SK-N-SH (cell line): ENCODE data around the gene PADI4. TPM values are rescaled to one million over a fixed set of nuclear protein-coding genes. Genes with fewer than 3 reads are reported as not detected.

ENCODE experiments used
- CTCF ChIA-PET: fragments of 300-600, 350-600 bp; formaldehyde crosslinking; extraction: SDS; loops from one replicate; lab custom pipeline; 2021; lab: Yijun Ruan, JAX
- POLR2A ChIA-PET: fragments of 350-600 bp; sonication (Branson Sonifier 250); formaldehyde crosslinking; extraction: SDS; loops from one replicate; lab custom pipeline; 2020; ENCODE audit warnings: antibody characterized with exemption, inconsistent platforms; lab: Yijun Ruan, JAX
- DNase-seq: peaks from one replicate; pipeline ENCODE4 v3.0.0; 2012
- H2AFZ ChIP-seq: fragments of 200-600 bp; sonication (generic); 2 replicates; pipeline ENCODE4 v1.8.1; 2016; ENCODE audit warnings: antibody characterized with exemption, mild to moderate bottlenecking, low read depth
- H3F3A ChIP-seq: fragments of 200-600 bp; sonication (generic); replicated peaks from 2 replicates; pipeline ENCODE3; 2016; ENCODE audit warnings: antibody characterized with exemption, mild to moderate bottlenecking; ENCODE audit not compliant: insufficient read depth
- H3K27ac ChIP-seq, 2 experiments: fragments of 200-500 bp in 1 of 2; fragments of 200-600 bp in 1 of 2; sonication (Bioruptor generic) in 1 of 2; sonication (generic), shearing (Covaris generic) in 1 of 2; 2 replicates each; pipeline versions ENCODE4 v1.5.1 to v1.6.1; 2014 to 2016; ENCODE audit warnings: low read depth in 2 of 2, inconsistent platforms in 1 of 2, low read length in 1 of 2, mild to moderate bottlenecking in 1 of 2, mixed read lengths in 1 of 2
- H3K27me3 ChIP-seq: fragments of 200-600 bp; sonication (generic), shearing (Covaris generic); 2 replicates; pipeline ENCODE4 v1.6.1; 2016; ENCODE audit warnings: mixed run types; ENCODE audit not compliant: insufficient read depth
- H3K36me3 ChIP-seq, 2 experiments: fragments of 200-500 bp in 1 of 2; fragments of 200-600 bp in 1 of 2; sonication (Bioruptor generic) in 1 of 2; sonication (generic) in 1 of 2; replicated peaks in 1 of 2; 2 replicates each; pipeline versions ENCODE3 to v1.5.1; 2014 to 2016; ENCODE audit warnings: low read length in 1 of 2, mild to moderate bottlenecking in 1 of 2; ENCODE audit not compliant: insufficient read depth in 2 of 2, control insufficient read depth in 1 of 2
- H3K4me1 ChIP-seq, 2 experiments: fragments of 200-500 bp in 1 of 2; fragments of 200-600 bp in 1 of 2; sonication (Bioruptor generic) in 1 of 2; sonication (generic), shearing (Covaris generic) in 1 of 2; 2 replicates each; pipeline versions ENCODE4 v1.5.1 to v1.6.1; 2014 to 2016; ENCODE audit warnings: low read depth in 1 of 2, low read length in 1 of 2, mixed run types in 1 of 2; ENCODE audit not compliant: insufficient read depth in 2 of 2, control insufficient read depth in 1 of 2
- H3K4me2 ChIP-seq: fragments of 200-600 bp; sonication (generic), shearing (Covaris generic); 2 replicates; pipeline ENCODE4 v1.6.1; 2017; ENCODE audit warnings: mixed run types
- H3K4me3 ChIP-seq, 2 experiments: fragments of 200-500 bp in 1 of 2; fragments of 200-600 bp in 1 of 2; sonication (Bioruptor generic) in 1 of 2; sonication (generic), shearing (Covaris generic) in 1 of 2; 2 replicates each; pipeline versions ENCODE4 v1.5.1 to v1.8.1; 2014 to 2016; ENCODE audit warnings: low read depth in 2 of 2, inconsistent platforms in 1 of 2, low read length in 1 of 2, mild to moderate bottlenecking in 1 of 2, mixed read lengths in 1 of 2, moderate library complexity in 1 of 2
- H3K79me2 ChIP-seq: fragments of 200-600 bp; sonication (generic); 2 replicates; pipeline ENCODE4 v1.8.1; 2017; ENCODE audit warnings: mild to moderate bottlenecking; ENCODE audit not compliant: insufficient read depth
- H3K9ac ChIP-seq: fragments of 200-600 bp; sonication (generic); 2 replicates; pipeline ENCODE4 v1.6.1; 2017; ENCODE audit warnings: mixed run types
- H3K9me2 ChIP-seq: fragments of 200-600 bp; sonication (generic); 2 replicates; pipeline ENCODE4 v1.6.1; 2017; ENCODE audit warnings: mixed run types
- H3K9me3 ChIP-seq: fragments of 200-600 bp; sonication (generic); 2 replicates; pipeline ENCODE4 v1.6.1; 2017; ENCODE audit warnings: mixed run types, mild to moderate bottlenecking, moderate library complexity
- H4K20me1 ChIP-seq: fragments of 200-600 bp; sonication (generic); 2 replicates; pipeline ENCODE4 v1.6.1; 2017; ENCODE audit warnings: mild to moderate bottlenecking, mixed run types; ENCODE audit not compliant: insufficient read depth
- CHD2 ChIP-seq: fragments of 150-350 bp; IDR thresholded peaks from 2 replicates; pipeline ENCODE4 v1.6.1; 2018; ENCODE audit warnings: low read length; ENCODE audit not compliant: partially characterized antibody
- EZH2phosphoT487 ChIP-seq: fragments of 200-600 bp; sonication (generic); IDR thresholded peaks from 2 replicates; pipeline ENCODE4 v1.6.1; 2017; ENCODE audit warnings: low read depth, mixed run types, mild to moderate bottlenecking, antibody characterized with exemption, moderate library complexity, borderline replicate concordance
- FOSL2 ChIP-seq: IDR thresholded peaks from 2 replicates; pipeline ENCODE4 v1.4.0; 2012; ENCODE audit warnings: low read depth, mild to moderate bottlenecking, moderate library complexity, borderline replicate concordance
- FOXM1 ChIP-seq: IDR thresholded peaks from 2 replicates; pipeline ENCODE4 v1.4.0; 2012; ENCODE audit warnings: low read depth, mild to moderate bottlenecking
- GABPA ChIP-seq: IDR thresholded peaks from 2 replicates; pipeline ENCODE4 v1.4.0; 2012; ENCODE audit warnings: low read depth, mild to moderate bottlenecking
- JUND ChIP-seq: IDR thresholded peaks from 2 replicates; pipeline ENCODE4 v1.4.0; 2012
- NFIC ChIP-seq: IDR thresholded peaks from 2 replicates; pipeline ENCODE4 v1.4.0; 2012; ENCODE audit warnings: borderline replicate concordance
- NRF1 ChIP-seq: IDR thresholded peaks from 2 replicates; pipeline ENCODE4 v1.6.1; 2012; ENCODE audit warnings: low read depth, mild to moderate bottlenecking, low read length
- POLR2AphosphoS5 ChIP-seq: IDR thresholded peaks from 2 replicates; pipeline ENCODE4 v1.6.1; 2012; ENCODE audit warnings: low read depth, low read length
- RAD21 ChIP-seq: IDR thresholded peaks from 2 replicates; pipeline ENCODE4 v1.6.1; 2012; ENCODE audit warnings: mild to moderate bottlenecking, low read length
- RCOR1 ChIP-seq: fragments of 150-350 bp; IDR thresholded peaks from 2 replicates; pipeline ENCODE4 v1.6.1; 2017; ENCODE audit warnings: antibody characterized with exemption, low read length
- RFX5 ChIP-seq: IDR thresholded peaks from 2 replicates; pipeline ENCODE4 v1.6.1; 2012; ENCODE audit warnings: mild to moderate bottlenecking, improper control_type of control experiment, low read length
- RXRA ChIP-seq: IDR thresholded peaks from 2 replicates; pipeline ENCODE4 v1.4.0; 2012; ENCODE audit warnings: low read depth, mild to moderate bottlenecking, borderline replicate concordance
- SIN3A ChIP-seq: IDR thresholded peaks from 2 replicates; pipeline ENCODE4 v1.6.1; 2012; ENCODE audit warnings: low read depth, mild to moderate bottlenecking, low read length, moderate library complexity, borderline replicate concordance
- TCF12 ChIP-seq: IDR thresholded peaks from 2 replicates; pipeline ENCODE4 v1.4.0; 2012
- YY1 ChIP-seq: IDR thresholded peaks from 2 replicates; pipeline ENCODE4 v1.4.0; 2012; ENCODE audit warnings: low read depth, mild to moderate bottlenecking
- WGBS: methylation state at CpG from one replicate; pipeline ENCODE4 v1.1.6; 2017; ENCODE audit warnings: low lambda C conversion rate; 5-methylcytosine and 5-hydroxymethylcytosine counted together
- polyA plus RNA-seq, 3 experiments: library from polyadenylated mRNA; depleted of rRNA; stranded (reverse); fragments of >200 nt; gene quantifications; 2 replicates each; pipeline ENCODE4 v1.2.3, GENCODE V29; 2012
- TF ChIP-seq, protein P1 (sequence below): IDR thresholded peaks from 2 replicates; pipeline ENCODE4 v1.4.0; 2012; ENCODE audit warnings: low read depth, borderline replicate concordance
- TF ChIP-seq, protein P2 (sequence below): fragments of 150-350 bp; IDR thresholded peaks from 2 replicates; pipeline ENCODE4 v1.6.1; 2016; ENCODE audit warnings: mild to moderate bottlenecking, low read depth, low read length
- TF ChIP-seq, protein P3 (sequence below): IDR thresholded peaks from 2 replicates; pipeline ENCODE4 v1.4.0; 2012; ENCODE audit warnings: low read depth

The PADI4 gene
- polyA plus RNA-seq, 1 of the 3 experiments (the other 2 are of a cell fraction), result not detected

DNA sequence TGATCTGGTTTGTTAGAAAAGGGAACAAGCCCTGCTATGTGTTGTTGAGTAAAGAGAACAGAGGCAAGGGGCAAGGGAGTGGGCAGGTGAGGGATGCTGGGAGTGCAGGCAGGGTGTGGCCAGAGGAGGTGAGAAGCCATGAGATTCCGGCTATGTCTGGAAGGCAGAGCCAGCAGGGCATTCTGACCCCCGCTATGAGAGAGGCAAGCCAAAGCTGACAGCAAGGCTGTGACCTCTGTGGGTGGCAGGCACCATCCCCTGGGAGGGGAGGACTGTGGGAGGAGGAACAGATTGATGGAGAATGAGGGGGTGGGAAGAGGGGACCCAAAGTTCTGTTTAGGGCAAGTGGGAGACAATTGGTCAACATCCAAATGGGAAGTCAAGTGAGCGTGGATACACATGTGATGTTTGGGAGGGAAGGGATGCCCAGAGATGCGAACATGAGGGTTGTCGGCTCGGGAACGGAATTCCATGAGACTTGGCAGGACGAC is 44.5 kb downstream of the PADI4 start:
- H3K9ac ChIP-seq, result no peak overlapping the region
- H3K36me3 ChIP-seq, result no peaks in the 10 kb centered on the region
- H4K20me1 ChIP-seq, result no peaks in the 10 kb centered on the region
- CTCF ChIA-PET, result no interaction called here
- H3F3A ChIP-seq, result no peaks in the 10 kb centered on the region
- POLR2A ChIA-PET, result no interaction called here
- no peak overlapping the region for H3K27ac ChIP-seq
- H3K79me2 ChIP-seq, result no peaks in the 10 kb centered on the region
- H3K9me2 ChIP-seq, result no peaks in the 10 kb centered on the region
- H3K27me3 ChIP-seq, result peaks cover 11% of the 10 kb centered on the region; the same call in 1 of the 2 replicates
- DNase-seq, result no peak
- TF ChIP-seq CHD2 (no peak), FOXM1 (no peak), EZH2phosphoT487 (no peak), RCOR1 (no peak), TCF12 (no peak), GABPA (no peak), RFX5 (no peak), NRF1 (no peak), RXRA (no peak), JUND (no peak), FOSL2 (no peak), POLR2AphosphoS5 (no peak), RAD21 (no peak), SIN3A (no peak), NFIC (no peak), YY1 (no peak)
- TF ChIP-seq, protein P1, sequence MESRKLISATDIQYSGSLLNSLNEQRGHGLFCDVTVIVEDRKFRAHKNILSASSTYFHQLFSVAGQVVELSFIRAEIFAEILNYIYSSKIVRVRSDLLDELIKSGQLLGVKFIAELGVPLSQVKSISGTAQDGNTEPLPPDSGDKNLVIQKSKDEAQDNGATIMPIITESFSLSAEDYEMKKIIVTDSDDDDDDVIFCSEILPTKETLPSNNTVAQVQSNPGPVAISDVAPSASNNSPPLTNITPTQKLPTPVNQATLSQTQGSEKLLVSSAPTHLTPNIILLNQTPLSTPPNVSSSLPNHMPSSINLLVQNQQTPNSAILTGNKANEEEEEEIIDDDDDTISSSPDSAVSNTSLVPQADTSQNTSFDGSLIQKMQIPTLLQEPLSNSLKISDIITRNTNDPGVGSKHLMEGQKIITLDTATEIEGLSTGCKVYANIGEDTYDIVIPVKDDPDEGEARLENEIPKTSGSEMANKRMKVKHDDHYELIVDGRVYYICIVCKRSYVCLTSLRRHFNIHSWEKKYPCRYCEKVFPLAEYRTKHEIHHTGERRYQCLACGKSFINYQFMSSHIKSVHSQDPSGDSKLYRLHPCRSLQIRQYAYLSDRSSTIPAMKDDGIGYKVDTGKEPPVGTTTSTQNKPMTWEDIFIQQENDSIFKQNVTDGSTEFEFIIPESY, result no peak
- TF ChIP-seq, protein P2, sequence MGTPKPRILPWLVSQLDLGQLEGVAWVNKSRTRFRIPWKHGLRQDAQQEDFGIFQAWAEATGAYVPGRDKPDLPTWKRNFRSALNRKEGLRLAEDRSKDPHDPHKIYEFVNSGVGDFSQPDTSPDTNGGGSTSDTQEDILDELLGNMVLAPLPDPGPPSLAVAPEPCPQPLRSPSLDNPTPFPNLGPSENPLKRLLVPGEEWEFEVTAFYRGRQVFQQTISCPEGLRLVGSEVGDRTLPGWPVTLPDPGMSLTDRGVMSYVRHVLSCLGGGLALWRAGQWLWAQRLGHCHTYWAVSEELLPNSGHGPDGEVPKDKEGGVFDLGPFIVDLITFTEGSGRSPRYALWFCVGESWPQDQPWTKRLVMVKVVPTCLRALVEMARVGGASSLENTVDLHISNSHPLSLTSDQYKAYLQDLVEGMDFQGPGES, result no peak
- TF ChIP-seq, protein P3, sequence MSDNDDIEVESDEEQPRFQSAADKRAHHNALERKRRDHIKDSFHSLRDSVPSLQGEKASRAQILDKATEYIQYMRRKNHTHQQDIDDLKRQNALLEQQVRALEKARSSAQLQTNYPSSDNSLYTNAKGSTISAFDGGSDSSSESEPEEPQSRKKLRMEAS, result no peak
- WGBS, result 74% methylated on average over 8 of the region's 8 CpGs
- H3K4me3 ChIP-seq, result no peak overlapping the region
- no peaks in the 10 kb centered on the region for H3K9me3 ChIP-seq
- no peak overlapping the region for H3K4me2 ChIP-seq
- no peak overlapping the region for H2AFZ ChIP-seq
- H3K4me1 ChIP-seq, result no peaks in the 10 kb centered on the region
